Liver (tissue), 9 donors: ENCODE results near the gene SLC25A48. TPM values are rescaled to one million over a fixed set of nuclear protein-coding genes. Genes with fewer than 3 reads are reported as not detected.

Experiments
- DNase-seq: peaks from one replicate; pipeline ENCODE4 v3.0.0-alpha.2; 2017; ENCODE audit warnings: low spot score
- H3K27ac ChIP-seq, 2 donors: one replicate each; pipeline ENCODE4 v1.7.0; 2013; ENCODE audit warnings: inconsistent platforms in 2 of 2, low read length in 2 of 2, control low read depth in 1 of 2, low read depth in 1 of 2, mild to moderate bottlenecking in 1 of 2
- H3K27me3 ChIP-seq, 4 donors: one replicate each; pipeline versions ENCODE4 v1.6.1 to v1.7.0; 2013; ENCODE audit warnings: low read length in 3 of 4, inconsistent platforms in 1 of 4, mild to moderate bottlenecking in 1 of 4, moderate library complexity in 1 of 4; ENCODE audit not compliant: control insufficient read depth in 4 of 4, insufficient read depth in 4 of 4
- H3K36me3 ChIP-seq, 4 donors: one replicate each; pipeline versions ENCODE4 v1.6.1 to v1.7.0; 2013; ENCODE audit warnings: low read length in 3 of 4, mild to moderate bottlenecking in 3 of 4, low read depth in 1 of 4, moderate library complexity in 1 of 4; ENCODE audit not compliant: control insufficient read depth in 4 of 4, insufficient read depth in 3 of 4
- H3K4me1 ChIP-seq, 4 donors: one replicate each; pipeline versions ENCODE4 v1.6.1 to v1.7.0; 2013; ENCODE audit warnings: low read length in 3 of 4, mild to moderate bottlenecking in 3 of 4, moderate library complexity in 1 of 4; ENCODE audit not compliant: control insufficient read depth in 4 of 4, insufficient read depth in 4 of 4
- H3K4me3 ChIP-seq, 3 donors: one replicate each; pipeline versions ENCODE4 v1.6.1 to v1.7.0; 2013; ENCODE audit warnings: low read length in 3 of 3, control low read depth in 1 of 3, low read depth in 1 of 3, mild to moderate bottlenecking in 1 of 3
- H3K9ac ChIP-seq, 2 donors: one replicate each; pipeline ENCODE4 v1.7.0; 2013; ENCODE audit warnings: low read length in 2 of 2, mild to moderate bottlenecking in 2 of 2, moderate library complexity in 2 of 2, control low read depth in 1 of 2, low read depth in 1 of 2
- H3K9me3 ChIP-seq, 4 donors: one replicate each; pipeline versions ENCODE4 v1.6.1 to v1.7.0; 2013; ENCODE audit warnings: low read length in 3 of 4; ENCODE audit not compliant: control insufficient read depth in 4 of 4
- EGR1 ChIP-seq, 2 donors: IDR thresholded peaks; 2 replicates each; pipeline ENCODE4 v1.6.1; 2016 to 2018; ENCODE audit warnings: antibody characterized with exemption in 2 of 2, low read depth in 2 of 2
- FOXA1 ChIP-seq: IDR thresholded peaks from 2 replicates; pipeline ENCODE4 v1.6.1; 2016; ENCODE audit warnings: antibody characterized with exemption
- FOXA2 ChIP-seq: IDR thresholded peaks from 2 replicates; pipeline ENCODE4 v1.6.1; 2016; ENCODE audit warnings: antibody characterized with exemption
- GABPA ChIP-seq, 2 donors: IDR thresholded peaks in 1 of 2; conservative IDR thresholded peaks in 1 of 2; 2 replicates each; pipeline ENCODE4 v1.6.1; 2016; ENCODE audit warnings: antibody characterized with exemption in 2 of 2, mild to moderate bottlenecking in 1 of 2, moderate library complexity in 1 of 2
- HNF4A ChIP-seq, 2 donors: conservative IDR thresholded peaks; 2 replicates each; pipeline ENCODE4 v1.6.1; 2016; ENCODE audit warnings: antibody characterized with exemption in 2 of 2, mild to moderate bottlenecking in 2 of 2
- JUND ChIP-seq, 2 donors: IDR thresholded peaks; 2 replicates each; pipeline ENCODE4 v1.6.1; 2016; ENCODE audit warnings: antibody characterized with exemption in 2 of 2
- NR2F2 ChIP-seq: IDR thresholded peaks from 2 replicates; pipeline ENCODE4 v1.6.1; 2016; ENCODE audit warnings: antibody characterized with exemption
- REST ChIP-seq: IDR thresholded peaks from 2 replicates; pipeline ENCODE4 v1.6.1; 2016; ENCODE audit warnings: antibody characterized with exemption, mild to moderate bottlenecking
- RXRA ChIP-seq, 2 donors: IDR thresholded peaks; 2 replicates each; pipeline ENCODE4 v1.6.1; 2017 to 2018; ENCODE audit warnings: antibody characterized with exemption in 2 of 2, mild to moderate bottlenecking in 1 of 2
- SP1 ChIP-seq: IDR thresholded peaks from 2 replicates; pipeline ENCODE4 v1.6.1; 2018; ENCODE audit warnings: antibody characterized with exemption, mild to moderate bottlenecking
- TAF1 ChIP-seq: conservative IDR thresholded peaks from 2 replicates; pipeline ENCODE4 v1.6.1; 2016; ENCODE audit warnings: antibody characterized with exemption, mild to moderate bottlenecking
- YY1 ChIP-seq: IDR thresholded peaks from 2 replicates; pipeline ENCODE4 v1.6.1; 2016; ENCODE audit warnings: antibody characterized with exemption, mild to moderate bottlenecking
- WGBS: extraction: QIAGEN DNeasy Blood & Tissue Kit; methylation state at CpG from one replicate; pipeline ENCODE4 v1.1.7; 2013; 5-methylcytosine and 5-hydroxymethylcytosine counted together
- polyA plus RNA-seq, 2 donors: library from polyadenylated mRNA; stranded (reverse) in 1 of 2; unstranded in 1 of 2; fragments of 200-250 nt in 1 of 2; fragments of >200 nt in 1 of 2; fragmentation: Nextera tagmentation in 1 of 2; extraction: Ambion mirVana in 1 of 2; gene quantifications; one replicate each; pipeline versions ENCODE4 v1.2.1 to v1.2.3, GENCODE V29; 2013 to 2015
- total RNA-seq, 2 donors: library from RNA; depleted of rRNA; stranded (reverse); fragments of >200 nt; gene quantifications; one replicate each; pipeline ENCODE4 v1.2.3, GENCODE V29; 2014
- donor health status: healthy.
- donor health status: healthy.
- donor health status: healthy.
- donor health status: healthy.
- donor health status: healthy.

The SLC25A48 gene
- total and polyA plus RNA-seq, 4 donors = 0.24 to 1.1 (median 0.72) TPM

GRCh38 chr5:135814812-135815211 is 19.7 kb upstream of the SLC25A48 start:
- no peak overlapping the region for H3K27ac ChIP-seq
- TF ChIP-seq NR2F2 = no peak
- no peak for TF ChIP-seq FOXA2
- TF ChIP-seq EGR1 (IDR thresholded peaks at IDR 0.05; ENCODE audit: low read depth in 2 of 2) = no peak
- no peak for TF ChIP-seq HNF4A (conservative IDR thresholded peaks at IDR 0.05)
- TF ChIP-seq YY1 = no peak
- no peak for TF ChIP-seq REST
- TF ChIP-seq TAF1 = no peak
- no peak for TF ChIP-seq GABPA (IDR thresholded peaks at IDR 0.05 in 1 of 2, conservative IDR thresholded peaks at IDR 0.05 in 1 of 2)
- no peak for TF ChIP-seq JUND (IDR thresholded peaks at IDR 0.05)
- TF ChIP-seq RXRA (IDR thresholded peaks at IDR 0.05) = no peak
- no peak overlapping the region for H3K4me3 ChIP-seq
- WGBS = 83% methylated on average over 3 of the region's 3 CpGs
- peaks cover 0 to 4% (median 0%) of the 10 kb centered on the region in 4 donors for H3K27me3 ChIP-seq
- no peaks in the 10 kb centered on the region for H3K9me3 ChIP-seq
- DNase-seq = no peak
- no peak overlapping the region for H3K9ac ChIP-seq
- H3K4me1 ChIP-seq = no peaks in the 10 kb centered on the region
- no peaks in the 10 kb centered on the region for H3K36me3 ChIP-seq

- whole genome bisulfite sequencing = 79% methylated on average over 5 of the region's 5 CpGs
- no peak for DNase-seq
Measured at GRCh38 chr5:135821061-135821801, 13.2 kb upstream of the SLC25A48 start.

More at GRCh38 chr5:135821061-135821801, 13.2 kb upstream of the SLC25A48 start:
- Histone ChIP-seq H3K9me3 (no peaks in the 10 kb centered on the region), H3K4me3 (no peak overlapping the region), H3K36me3 (no peaks in the 10 kb centered on the region), H3K4me1 (no peaks in the 10 kb centered on the region), H3K27me3 (peaks cover 0 to 2% (median 0%) of the 10 kb centered on the region in 4 donors), H3K9ac (no peak overlapping the region), H3K27ac (no peak overlapping the region)
- TF ChIP-seq HNF4A (conservative IDR thresholded peaks at IDR 0.05) = no peak
- TF ChIP-seq RXRA (IDR thresholded peaks at IDR 0.05) = no peak
- no peak for TF ChIP-seq TAF1
- TF ChIP-seq JUND (IDR thresholded peaks at IDR 0.05) = no peak
- no peak for TF ChIP-seq FOXA1
- TF ChIP-seq YY1 = no peak
- no peak for TF ChIP-seq REST
- TF ChIP-seq GABPA (IDR thresholded peaks at IDR 0.05 in 1 of 2, conservative IDR thresholded peaks at IDR 0.05 in 1 of 2) = no peak
- no peak for TF ChIP-seq SP1
